Measurements from ENCODE around the gene RARB.
A peak's percentile ranks its signal among the peaks of the same experiment; 100 is the strongest.

RARB gene

DNA sequence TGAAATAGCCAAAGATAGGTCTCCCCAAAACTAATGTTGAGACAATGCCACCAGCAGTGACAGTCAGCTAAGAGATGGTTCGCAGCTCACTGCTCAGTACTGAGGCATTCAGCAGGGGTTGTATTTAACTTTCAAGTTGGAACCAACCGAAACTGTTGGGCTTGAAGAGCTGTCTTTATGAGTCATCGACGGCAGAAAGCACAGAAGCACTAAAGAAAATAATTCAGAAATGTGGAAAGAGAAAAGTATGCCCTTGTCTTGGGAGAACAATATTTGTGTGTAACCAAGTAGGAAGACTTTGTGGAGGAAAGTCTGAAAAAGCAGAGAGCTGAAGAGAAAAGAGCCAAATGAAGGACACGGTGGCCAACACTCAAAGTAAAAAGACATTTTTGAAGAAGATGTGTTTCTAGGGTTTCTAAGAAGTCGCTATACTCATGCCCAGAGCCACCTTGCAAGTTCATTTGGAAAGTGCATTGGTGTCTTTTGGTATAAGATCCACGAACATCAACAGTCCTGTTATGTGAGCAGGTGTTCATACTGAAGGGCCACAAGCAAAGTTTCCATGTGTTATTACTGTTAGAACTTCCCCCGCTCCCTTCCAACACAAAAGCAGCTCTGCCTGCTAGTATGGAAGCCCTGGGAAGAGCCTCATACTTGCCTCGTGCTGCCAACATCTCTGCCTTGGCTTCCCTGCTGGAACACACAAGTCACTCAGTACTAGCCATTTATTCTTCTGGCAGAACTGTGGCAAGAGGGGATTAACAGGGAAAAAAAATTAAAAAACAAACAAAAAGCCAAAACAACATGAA, 4.1 kb upstream of the RARB start:
- DNase-seq (ENCODE audit: low read depth) = no peak

DNA sequence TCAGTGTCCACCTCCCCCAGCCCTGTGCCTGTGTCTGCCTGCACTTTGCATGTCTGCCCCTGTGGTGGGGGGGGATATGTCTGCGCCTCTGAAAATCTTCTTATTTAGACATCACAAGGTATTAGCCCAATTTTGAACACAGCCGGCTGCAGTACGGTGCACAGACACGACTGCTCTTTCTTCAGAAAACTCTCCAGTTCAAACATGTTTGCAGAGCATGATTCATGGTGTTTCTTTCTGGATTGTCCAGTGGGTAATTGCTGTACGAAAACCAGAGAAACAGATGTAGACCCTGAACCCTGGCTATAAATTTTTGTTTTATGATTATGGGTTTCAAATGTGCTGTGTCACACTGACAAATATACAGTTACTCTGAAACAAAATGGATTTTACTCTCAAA, 3.4 kb upstream of the RARB start:
- DNase-seq (ENCODE audit: low read depth) = no peak

DNA sequence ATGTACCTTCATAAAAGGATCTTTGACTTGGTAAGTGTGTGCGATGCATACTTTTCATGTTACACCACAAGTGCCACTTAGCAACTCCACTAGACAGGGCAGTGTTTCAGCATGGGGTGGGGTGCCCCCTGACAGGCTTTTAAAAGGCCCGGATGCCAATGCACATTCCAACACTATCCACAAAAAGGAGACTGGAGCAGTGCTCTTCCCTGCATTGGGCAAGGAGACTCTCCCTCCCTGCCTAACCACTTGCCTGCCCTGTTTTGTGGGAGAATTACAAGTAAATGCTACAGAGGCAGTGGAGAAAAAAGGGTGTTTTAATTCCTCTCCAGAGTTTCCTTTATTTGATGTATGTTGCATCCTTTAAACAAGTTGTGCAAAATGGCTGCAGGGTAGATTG, 1.7 kb upstream of the RARB start:
- DNase-seq (ENCODE audit: low read depth) = no peak

DNA sequence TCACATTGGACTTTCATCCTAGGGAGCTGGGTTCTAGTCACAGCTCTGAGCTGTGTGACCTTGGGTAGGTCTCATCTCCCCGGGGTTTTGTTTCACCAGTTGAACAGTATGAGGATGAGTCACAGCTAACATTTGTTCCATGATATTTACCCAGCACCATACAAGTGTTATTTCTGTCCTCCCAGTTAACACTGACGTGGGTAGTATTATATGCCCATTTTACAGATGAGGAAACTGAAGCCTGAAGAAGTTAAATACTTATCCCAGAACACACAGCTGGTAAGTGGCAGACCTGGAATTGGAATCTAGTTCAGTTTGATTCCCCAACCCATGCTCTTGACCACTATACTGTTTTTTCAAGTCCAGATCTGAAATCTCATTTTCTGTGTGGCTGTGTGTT, 908 bp upstream of the RARB start:
- DNase-seq (ENCODE audit: low read depth) = no peak

DNA sequence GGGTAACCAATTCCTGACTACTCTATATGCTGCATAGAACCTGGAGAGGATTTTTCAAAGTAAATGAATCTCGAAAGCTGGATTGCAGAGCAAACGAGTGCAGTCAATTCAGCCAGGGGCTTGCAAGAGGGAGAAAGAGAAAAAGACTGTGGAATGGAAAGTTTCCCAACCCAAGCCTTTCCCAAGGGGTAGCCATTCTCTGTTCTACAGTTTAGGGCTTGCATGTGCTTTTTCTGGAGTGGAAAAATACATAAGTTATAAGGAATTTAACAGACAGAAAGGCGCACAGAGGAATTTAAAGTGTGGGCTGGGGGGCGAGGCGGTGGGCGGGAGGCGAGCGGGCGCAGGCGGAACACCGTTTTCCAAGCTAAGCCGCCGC, 511 bp upstream of the RARB start:
- DNase-seq (ENCODE audit: low read depth) = no peak

DNA sequence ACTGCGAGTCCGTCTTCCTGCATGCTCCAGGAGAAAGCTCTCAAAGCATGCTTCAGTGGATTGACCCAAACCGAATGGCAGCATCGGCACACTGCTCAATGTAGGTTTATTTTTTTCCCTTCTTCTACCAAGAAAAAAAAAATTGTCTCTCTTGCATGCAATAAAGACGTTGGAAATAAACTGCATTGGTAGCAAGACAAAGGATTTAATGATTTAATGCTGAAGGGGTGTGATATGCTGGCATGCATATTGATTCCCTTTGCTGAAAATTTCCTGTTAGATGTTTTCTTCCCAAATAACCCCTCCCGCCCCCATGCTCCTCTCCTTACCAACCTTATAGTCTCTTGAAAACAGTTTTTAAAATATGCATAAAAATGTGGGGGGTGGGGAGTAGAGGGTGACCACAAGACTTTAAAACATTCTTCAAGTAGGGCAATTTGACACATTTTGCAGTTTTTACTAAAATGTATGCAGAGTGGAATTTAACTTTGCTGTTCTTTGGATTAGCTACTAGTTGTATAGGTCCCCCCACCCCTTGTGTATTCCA, 799 bp downstream of the RARB start:
- no peak for DNase-seq (ENCODE audit: low read depth)

DNA sequence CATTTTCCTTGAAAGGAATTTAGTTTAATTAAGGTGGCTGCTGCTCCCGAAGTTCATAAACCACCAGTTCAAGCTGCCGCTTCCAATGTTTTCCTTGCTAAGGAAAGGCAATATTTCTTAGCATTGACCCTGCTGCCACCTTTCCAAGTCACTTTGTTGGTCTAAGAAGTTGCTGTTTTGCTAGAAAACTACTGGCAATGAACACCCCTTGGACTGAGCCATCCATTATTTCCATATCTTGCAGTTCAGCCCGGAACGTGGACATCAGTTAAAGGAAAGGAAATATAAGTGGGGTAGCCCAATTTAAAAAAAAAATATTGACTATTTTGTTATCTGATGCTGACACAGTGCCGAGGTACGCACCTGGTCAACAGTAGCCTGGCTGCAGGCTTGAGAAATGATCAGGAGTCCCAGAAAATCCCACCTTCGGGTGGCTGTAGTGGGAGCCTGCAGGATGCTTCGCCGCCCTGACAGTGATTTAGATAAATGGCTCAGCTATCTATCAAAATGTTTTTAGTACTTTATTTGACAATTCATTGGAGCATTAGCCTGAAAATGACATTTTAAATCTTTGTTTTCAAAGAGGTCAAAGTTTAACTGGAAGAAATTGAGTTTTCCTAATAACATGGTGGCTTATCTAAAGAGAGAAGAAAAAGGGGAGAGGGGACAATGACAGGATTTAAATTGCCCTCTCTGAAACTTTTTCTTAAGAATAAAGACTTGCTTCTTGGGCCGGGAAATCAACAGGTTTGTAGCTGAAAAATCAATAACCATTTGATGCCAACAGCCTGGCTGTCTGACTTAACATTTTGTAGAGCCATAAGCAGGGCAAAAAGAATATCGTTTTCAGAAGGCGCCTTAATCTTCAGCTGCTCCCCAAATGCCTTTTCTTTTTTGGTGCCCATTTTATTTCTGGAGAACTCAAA, 1.6 kb downstream of the RARB start:
- DNase-seq (ENCODE audit: low read depth) = no peak

DNA sequence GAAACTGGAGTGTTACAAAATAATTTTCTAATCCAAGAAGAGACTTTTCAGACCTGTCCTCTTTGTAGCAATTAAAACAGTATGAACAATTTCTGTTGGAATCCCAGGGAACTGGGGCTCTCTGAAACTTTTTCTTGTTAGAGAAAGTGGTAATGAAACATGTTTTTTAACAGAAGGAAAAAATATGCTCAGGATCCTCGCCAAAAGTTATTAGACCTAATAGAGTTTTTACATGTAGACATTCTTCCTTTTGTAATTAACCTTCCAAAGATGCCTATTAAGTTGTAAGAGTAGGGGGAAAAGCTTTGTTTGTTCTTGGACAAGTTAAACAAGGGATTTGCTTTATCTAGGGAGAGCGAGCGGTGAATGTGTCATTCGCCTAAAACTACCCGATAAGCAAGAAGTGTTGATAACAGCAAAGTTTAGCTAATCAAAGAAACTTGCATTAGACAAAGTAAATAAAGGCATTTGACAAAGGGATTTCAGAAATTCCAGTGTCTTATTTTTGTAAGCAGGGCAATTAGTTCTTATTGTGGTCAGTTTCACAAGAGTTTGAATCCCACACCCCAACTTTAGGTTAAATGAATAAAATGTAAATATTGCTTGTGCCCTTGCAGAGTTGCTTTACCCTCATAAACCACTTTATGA, 2.3 kb downstream of the RARB start:
- DNase-seq (ENCODE audit: low read depth) = no peak

DNA sequence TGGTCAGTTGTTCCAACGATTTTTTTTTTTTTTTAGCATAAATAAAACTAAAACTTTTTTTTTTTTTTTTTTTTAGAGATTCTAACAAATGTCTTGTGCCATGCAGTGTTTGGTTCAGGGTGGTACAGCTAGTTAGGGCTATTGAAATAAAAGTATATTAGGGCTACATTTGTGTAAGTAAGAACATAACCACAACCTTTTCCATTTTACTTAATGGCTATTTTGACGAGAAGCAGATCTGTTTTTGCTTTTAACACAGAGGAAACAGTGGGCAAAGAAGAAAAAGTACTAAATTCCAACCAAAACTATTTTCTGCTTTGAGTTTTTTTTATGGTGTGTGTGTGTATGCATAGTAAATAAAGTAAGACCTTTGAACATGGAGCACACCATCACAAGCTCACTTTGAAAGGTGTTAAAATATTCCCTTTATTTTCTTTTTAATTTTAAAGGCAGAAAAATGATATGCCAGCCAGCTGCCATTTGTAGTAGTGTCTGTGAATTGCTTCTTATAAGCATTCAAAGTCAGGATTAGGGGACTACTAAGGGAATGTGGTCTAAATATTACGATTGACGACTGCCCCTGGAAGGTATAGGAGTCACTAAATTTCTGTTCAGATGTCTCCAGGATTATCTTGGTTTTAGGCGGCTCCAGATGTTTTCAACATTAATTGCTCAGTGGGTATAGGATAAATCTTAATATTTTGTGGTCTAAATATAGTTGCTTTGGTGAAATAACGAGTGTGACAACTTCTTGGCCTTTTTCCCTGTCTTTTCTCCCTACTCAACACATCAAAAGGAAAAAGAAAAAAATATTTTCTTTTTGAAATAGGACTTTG, 3.1 kb downstream of the RARB start:
- no peak for DNase-seq (ENCODE audit: low read depth)

DNA sequence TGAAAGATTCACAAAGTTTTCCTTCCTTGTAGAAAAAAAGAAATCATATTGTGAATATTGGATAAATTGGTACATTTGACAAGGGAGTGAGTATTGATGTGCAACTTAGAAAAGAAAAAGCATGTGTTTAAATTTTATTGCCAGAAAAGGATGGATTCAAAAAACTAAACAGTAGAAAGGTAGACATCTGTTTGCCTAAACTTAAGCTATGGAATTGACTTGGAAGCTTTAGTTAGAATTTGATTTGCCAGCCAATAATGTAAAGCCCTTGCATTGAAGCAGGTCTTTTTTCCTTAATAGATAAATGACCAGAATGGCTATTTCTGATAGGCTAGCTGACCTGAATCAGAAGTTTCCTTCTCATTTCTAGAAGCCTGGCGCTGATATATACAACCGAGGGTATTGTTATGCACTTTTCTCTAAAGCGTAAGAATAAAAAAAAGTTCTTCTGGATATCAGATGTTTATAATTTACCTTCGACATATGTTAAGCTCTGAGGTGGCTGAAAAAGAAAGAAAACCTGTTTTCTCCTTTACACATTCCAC, 4.2 kb downstream of the RARB start:
- DNase-seq (ENCODE audit: low read depth) = no peak

DNA sequence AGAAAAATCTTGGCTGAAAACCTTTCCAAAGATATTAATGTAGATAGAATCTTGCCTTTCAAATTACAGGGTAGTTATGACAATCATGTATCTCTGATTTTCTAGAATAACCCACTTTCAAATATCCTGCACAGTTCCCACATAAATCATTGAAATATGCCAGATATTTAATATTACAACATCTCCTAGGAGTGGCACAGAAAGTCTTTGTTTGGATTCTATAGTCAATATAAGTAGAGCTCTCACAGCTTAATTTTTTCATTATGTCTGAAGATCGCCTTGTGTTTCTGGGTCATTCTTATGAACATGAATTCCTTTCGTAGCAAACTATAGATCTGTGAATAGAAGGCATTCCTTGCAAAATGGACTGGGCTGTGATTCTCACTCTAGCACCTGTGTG, 5.0 kb downstream of the RARB start:
- DNase-seq (ENCODE audit: low read depth) = no peak

DNA sequence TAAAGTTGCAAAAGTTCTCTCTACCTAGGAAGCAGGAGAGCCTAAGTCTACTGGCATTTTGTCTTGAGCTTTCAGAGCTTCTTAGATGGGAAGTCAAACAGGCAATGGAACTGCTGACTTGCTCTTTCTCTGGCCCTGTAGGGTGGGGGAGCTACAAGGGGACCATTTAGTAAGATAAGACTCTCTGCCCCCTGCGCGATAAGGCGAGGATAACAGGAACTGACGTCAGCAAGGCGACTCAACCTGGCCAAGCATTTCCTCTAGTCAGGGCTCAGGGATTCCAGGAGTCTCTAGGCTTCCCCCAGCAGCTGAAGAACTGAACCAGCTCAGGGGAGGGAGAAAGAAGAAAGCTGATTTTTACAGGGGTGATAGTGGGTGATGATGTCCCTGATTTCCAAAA, 5.8 kb downstream of the RARB start:
- DNase-seq (ENCODE audit: low read depth) = peak; percentile 22

DNA sequence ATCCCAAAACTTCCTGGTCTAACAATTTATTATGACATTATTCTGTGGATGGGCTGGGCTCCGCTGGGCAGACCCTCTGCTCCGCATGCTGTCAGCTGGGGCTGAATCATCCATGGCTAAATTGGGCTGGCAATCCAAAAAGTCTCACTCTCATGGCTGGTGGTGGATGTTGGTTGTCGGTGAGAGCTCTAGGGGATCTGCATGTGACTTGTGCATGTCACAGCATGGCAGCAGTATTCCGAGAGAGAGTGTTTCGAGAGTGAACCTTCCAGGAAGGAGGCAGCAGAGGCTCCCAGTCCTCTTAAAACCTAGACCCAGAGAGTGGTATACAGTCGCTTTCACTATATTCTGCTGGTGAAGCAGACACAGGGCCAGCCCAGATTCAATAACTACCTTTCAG, 9.9 kb downstream of the RARB start:
- no peak for DNase-seq (ENCODE audit: low read depth)

DNA sequence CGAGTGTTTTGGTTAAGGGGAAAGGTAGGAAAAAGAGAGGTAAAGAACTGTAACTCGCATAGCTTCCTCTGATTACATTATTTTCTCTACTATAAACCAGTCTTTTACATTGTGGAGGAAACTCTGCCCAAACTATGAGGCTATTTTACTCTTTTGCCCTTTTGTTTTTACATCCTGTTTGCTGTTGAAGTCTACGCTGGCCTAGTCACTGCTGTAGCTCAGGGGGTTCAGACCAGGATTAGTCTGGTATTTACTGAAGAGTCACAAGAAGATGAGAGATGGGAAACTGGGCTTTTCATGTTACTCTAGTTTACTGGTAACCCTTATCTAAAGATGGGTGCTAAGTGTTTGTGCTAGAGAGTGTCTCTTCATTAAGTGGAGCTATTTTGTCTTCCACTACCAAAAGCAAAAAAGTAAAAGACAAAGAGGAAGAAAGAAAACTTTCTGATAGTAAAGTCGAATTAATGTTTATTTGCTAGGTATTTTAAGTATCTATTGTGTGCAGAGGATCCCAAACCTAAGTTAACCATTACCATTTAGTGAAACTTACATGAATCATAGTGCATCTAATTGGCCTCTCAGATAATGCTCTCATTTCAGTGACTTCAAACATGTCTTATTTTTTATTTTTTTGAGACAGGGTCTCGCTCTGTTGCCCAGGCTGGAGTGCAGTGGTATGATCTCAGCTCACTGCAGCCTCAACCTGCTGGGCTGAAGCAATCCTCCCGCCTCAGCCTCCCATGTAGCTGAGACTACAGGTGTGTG, 10.9 kb downstream of the RARB start:
- no peak for DNase-seq (ENCODE audit: low read depth)

DNA sequence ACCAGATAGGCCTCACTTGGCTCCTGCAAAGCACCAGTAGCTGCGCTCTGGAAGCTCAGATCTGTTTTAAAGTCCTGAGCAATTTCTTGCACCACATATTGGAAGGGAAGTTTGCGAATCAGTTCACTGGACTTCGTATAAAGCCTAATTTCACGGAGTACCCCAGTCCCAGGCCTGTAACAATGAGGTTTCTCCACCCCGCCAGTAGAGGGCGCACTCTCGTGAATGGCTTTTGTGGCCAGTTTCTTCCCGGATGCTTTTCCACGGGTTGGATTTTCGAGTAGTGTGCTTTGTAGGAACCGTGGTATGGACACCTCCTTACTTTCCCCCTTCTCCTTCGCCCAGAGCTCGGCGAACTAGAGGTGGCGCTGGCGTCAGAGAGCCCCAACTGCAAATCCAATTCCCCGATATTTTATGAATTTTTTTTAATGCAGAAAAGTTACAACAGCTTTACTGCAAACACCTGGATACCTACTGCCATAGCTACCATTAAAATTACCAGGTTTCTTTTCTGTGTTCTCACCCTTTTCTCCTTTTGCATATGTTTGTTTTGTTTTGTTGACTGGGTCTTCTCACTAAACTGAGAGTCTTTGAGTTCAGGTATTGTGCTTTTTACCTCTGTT, 13.3 kb downstream of the RARB start:
- DNase-seq (ENCODE audit: low read depth) = peak; percentile 8

DNA sequence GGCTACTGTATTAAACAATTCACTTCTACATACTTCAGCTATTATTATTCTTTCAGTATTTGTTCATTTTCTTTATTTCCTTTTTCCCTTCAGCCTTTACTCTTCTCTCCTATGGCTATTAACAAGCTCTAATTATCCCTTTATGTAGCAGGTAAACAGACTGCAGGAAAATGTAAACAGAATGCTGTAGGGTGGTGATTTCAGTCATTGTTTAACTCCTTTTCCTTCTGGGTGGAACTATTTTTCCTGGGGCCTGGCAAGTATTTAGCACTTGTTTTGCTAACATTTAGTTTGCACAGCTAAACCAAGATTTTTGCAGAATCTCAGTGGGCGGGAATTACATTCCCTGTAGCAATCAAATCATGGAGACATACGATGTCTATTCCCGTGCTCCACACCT, 14.4 kb downstream of the RARB start:
- DNase-seq (ENCODE audit: low read depth) = no peak

DNA sequence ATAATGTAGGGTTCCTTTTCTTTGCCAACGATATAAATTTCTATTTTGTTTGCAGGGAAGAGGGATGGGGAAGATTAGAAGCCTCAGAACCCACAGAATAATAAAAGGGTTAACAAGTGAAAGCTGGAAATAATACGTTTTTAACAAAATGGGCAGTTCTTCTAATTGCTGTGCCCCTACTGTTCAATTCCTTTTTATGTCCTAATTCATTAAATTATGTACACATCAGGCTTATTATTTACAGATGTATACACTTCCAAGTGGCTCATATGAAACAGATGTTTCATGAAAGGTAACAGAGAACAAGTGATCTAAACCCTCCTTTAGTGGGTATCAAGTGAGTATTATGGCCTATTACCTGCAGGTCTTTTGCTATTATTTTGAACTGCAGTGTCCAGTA, 16.2 kb downstream of the RARB start:
- no peak for DNase-seq (ENCODE audit: low read depth)

DNA sequence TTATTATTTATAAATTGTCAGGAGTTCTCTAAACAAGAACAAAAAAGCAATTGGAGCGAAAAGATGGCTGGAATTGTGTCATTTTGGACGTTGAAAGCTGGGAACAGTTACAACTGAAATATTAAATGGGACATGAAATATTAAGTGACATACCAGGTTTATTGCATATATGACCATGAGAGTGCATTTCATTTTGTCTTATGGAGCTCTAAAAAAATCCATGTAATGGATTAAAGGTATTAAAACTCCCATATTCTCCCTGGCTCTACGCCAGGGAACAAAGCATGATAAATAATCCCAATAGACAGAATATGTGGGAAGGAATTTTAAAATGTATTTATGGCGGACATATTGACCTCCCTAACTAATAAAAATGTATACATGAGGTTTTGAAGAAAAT, 17.7 kb downstream of the RARB start:
- no peak for DNase-seq (ENCODE audit: low read depth)

DNA sequence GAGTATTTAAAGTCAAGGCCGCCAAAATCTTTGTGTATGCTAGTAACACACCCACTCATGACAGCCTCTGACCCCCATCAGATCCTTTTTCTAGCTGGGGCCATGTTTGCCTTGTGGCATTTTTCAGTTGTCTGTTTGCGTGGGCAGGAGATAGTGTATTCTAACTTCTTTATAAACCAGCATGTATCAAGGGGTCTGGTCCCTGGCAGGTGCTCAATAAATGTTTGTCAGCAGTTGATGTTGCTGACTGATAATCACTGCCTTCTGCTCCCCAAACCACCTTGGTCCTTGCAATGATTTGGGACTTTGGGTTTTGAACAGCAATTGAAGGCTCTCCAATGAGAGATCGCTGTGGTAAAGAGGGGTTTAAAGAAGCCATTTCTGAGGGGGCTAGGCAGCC, 19.2 kb downstream of the RARB start:
- no peak for DNase-seq (ENCODE audit: low read depth)

DNA sequence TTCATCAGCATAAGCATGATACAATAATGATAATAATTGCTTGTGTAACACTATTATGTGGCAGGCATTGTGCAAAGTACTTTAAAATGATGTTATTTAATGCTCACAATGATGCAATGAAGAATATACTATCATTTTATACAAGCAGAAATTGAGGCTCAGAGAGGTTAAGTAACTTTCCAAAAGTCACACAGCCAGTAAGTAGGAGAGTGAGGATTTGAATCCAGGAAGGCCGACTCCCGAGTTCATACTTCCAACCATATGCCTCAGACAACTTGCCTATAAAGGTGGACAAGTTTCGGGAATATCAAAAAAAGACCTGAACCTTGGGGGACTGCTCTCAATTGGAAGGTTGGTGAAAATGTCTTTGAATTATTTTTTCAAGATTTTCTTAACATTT, 19.9 kb downstream of the RARB start:
- no peak for DNase-seq (ENCODE audit: low read depth)
